ENCODE measurements around the gene GLIPR2.
"Not testable (repeated sequence)": the region's sequence is repeated elsewhere in the genome, so short reads cannot be mapped to it uniquely, and the experiment has no call there.

The GLIPR2 gene

DNA sequence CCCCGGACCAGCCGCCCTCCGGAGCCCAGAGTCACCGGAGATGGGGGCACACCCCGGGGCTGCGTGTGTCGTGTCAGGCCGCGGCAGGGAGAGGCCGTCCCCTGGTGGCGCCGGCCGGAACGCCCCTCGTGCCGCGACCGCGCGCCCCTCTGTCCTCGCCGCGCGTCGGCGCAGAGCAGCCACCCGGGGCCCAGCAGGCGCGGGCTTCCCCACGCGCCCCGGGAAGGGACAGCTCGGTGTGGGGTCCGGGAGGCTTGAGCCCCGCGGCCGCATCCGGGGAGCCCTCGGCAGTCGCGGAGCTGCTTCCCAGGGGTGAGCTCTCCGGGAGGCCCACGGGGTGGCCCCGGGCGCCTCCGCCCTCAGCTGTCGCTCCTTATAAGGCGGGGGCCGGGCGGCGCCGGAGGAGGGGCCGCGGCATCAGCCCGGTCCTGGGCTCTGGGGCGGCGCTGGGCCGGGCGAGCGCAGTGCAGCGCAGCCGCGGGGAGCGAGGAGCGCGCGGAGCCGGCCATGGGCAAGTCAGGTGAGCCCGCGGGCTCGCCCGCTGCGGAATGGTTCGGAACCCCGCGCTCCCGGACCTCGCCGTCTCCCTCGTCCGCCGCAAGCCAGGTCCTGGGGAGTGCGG lies at the start of gene GLIPR2:
GLIPR2 (plus strand) TSS at position 462 of the 622 bp plus-strand sequence; CDS start at position 508, 46 bp downstream.
- FAIRE-seq (peak; percentile 76), DNase-seq (ENCODE audit: extremely low spot score, insufficient read length, low read depth) (peak; percentile 78)

GRCh38 chr9:36087054-36087453 lies 49.5 kb upstream of the GLIPR2 start:
- FAIRE-seq; DNase-seq (ENCODE audit: extremely low spot score, insufficient read length, low read depth): not testable (repeated sequence)

- DNase-seq (ENCODE audit: extremely low spot score, insufficient read length, low read depth) (no peak), FAIRE-seq (no peak)
These were observed 48.5 kb upstream of the GLIPR2 start for GRCh38 chr9:36088020-36088419.

DNA sequence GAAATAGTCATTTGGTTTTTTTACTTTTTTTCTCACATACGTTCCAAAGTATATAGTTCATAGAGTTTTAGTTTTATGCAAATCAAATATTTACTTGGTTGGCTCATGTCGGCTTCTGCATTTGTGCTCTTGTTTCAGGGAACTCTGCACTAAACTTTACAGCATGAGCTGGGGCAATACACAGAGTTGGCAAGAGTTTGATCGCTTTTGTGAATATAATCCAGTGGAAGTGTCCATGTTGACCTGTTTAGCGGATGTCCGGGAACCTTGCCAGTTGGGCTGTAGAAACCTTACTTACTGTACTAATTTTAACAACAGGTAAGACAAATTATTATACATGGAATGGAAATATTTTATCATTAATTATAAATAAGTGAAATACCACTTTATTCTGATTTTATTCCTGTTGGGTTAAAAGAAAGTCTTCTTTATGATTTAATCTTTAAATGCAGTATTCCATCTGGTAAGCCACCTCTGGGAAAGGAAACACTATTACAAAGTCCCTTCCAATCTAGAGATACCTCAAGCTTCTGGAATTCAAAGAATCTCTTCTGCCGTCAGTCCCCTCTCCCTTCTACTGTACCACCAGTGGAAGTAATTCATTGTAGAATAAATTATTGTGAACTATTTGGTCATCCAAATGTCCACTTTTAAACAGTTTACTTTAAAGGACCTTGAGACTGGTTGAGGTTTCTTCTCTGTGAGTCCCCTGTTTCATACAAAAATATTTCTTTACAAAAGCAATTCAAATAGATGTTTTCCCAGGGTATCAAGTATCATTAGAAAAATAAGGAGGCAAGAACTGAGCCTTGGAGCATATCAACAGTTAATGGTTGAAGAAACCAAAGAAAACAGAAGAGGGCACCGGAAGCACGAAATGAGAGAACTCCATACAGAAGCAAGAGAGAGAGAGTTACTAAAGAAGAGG lies 45.2 kb upstream of the GLIPR2 start:
- DNase-seq (ENCODE audit: extremely low spot score, insufficient read length, low read depth) (no peak), FAIRE-seq (no peak)

DNA sequence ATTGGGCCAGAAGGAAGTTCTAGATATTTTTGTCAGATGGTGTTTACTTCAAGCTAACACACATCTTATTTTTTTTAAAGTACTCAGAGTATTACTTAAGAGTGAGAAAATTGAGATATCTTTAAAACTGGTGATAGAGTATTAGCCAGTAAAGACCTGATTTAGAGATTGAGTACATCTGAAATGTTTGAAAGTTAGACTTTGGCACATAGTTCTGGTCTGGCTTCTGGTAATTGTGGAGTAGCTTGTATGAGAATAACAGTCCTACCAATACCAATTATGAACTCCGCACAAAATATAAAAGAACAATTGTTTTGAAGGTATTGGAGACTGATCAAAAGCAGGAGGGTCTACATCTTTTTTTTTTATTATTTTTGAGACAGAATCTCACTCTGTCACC lies 44.5 kb upstream of the GLIPR2 start:
- DNase-seq (ENCODE audit: extremely low spot score, insufficient read length, low read depth) (no peak), FAIRE-seq (peak; percentile 15)

- DNase-seq (ENCODE audit: extremely low spot score, insufficient read length, low read depth) (peak; percentile 22), FAIRE-seq (peak; percentile 93)
These were observed 43.9 kb upstream of the GLIPR2 start for GRCh38 chr9:36092509-36093215.

- DNase-seq (ENCODE audit: extremely low spot score, insufficient read length, low read depth) (no peak), FAIRE-seq (no peak)
These were observed 43.1 kb upstream of the GLIPR2 start for GRCh38 chr9:36093384-36093783.

GRCh38 chr9:36099718-36100117 lies 36.8 kb upstream of the GLIPR2 start:
- FAIRE-seq (no peak), DNase-seq (ENCODE audit: extremely low spot score, insufficient read length, low read depth) (no peak)

DNA sequence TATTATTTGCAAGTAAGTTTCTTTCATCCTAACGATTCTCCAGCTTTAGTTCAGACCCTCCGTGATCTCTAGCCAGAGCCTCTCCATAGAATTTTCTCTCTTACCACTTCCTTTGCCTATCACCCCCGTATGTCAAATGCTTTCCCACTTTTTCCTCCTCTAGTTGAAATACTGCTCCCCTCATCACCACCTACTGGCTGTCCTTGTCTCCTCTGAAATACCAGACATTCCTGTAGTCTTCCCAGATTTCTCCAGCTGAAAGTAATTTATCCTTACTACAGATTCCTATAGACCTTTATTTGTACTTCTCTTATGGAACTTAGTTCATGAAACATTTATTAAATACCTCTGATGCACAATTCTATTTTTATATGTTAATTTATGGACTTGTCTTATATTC lies 36.0 kb upstream of the GLIPR2 start:
- no peak for FAIRE-seq

GRCh38 chr9:36101916-36102741 lies 34.4 kb upstream of the GLIPR2 start:
- DNase-seq (ENCODE audit: extremely low spot score, insufficient read length, low read depth): no peak
- FAIRE-seq: no peak

More for the DNA sequence above, 36.0 kb upstream of the GLIPR2 start:
- DNase-seq (ENCODE audit: extremely low spot score, insufficient read length, low read depth): no peak

DNA sequence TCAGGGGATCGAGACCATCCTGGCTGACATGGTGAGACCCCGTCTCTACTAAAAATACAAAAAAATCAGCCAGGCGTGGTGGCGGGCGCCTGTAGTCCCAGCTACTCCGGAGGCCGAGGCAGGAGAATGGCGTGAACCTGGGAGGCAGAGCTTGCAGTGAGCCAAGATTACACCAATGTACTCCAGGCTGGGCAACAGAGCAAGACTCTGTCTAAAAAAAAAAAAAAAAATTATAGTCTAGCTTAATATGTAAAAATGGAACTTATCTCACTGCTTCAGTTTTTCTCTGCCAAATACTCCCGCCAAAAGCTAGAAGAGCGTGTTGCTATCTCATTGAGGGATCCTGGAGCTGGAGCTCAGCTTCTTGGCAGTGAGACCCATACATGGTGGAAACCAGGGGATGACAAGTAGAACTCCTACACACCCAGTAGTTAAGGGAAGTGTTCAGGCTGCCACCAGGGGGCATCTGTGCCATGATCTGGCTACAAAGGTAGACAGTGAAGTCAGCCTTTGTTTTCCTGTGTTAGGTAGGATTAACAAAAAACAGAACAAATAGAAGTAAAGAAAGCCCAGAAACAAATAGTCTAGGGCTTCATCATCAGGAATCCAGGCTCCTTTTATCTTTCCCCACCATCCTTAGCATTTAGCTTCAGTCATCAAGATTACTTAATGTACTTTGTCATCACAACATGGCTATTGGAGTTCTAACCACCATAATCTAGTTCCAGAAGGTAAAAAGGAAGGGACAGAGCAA lies 33.6 kb upstream of the GLIPR2 start:
- DNase-seq (ENCODE audit: extremely low spot score, insufficient read length, low read depth) (peak; percentile 67), FAIRE-seq (peak; percentile 93)

DNA sequence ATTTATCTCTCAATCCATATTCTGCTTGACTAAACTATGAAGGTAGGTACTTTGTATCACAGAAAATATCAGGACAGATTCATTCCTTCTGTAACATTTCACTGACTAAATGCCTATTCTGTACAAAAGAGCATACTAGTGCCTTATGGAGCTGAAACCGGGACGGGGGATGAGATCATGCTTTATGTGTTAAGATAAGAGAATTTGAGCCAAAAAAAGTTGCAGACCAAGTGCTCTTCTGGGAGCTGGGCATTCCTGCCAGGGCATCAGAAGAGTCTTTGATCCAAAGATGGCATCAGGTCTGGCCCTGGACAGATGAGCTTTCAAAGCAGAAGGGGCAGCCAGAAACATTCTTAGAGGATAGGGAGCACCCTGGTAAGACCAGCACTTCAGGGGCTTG lies 27.5 kb upstream of the GLIPR2 start:
- no peak for FAIRE-seq
- DNase-seq (ENCODE audit: extremely low spot score, insufficient read length, low read depth): no peak

DNA sequence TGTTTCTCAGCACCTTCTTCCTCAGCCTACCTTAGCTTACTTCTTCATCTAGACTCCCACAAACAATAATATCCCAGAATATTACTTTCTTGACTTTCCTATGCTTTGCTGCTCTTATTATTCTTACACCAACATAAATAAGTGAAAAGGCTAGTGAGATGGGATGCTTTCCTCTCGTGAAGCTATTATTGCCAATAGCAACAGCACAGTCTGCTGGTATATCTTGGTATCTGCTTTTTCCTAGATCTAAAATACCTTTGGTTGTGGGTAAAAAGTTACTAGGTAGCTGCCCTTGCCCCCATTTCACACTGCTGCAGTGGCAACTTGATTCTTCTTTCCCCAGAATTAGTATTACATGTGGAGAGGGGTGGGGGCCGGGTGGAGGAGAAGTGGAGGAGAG lies 26.1 kb upstream of the GLIPR2 start:
- FAIRE-seq: no peak
- DNase-seq (ENCODE audit: extremely low spot score, insufficient read length, low read depth): no peak

DNA sequence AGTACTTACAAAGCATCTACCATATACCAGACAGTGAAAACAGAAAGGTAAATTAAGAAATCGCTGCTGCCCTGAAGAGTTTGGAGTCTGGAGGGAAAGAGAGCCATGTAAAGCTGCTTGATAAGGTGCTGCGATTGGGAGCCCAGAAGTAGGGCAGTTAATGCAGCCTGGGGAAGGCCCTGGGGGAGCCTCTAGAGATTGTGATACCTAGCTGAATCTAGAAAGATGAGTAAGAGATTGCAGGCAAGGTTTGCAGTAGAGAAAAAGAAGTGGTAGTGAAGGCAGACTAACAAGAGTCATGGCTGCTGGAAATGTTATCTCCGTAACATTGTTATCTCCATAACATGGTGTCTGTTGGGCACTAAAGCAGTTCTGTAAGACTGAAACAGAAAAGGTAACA lies 24.0 kb upstream of the GLIPR2 start:
- DNase-seq (ENCODE audit: extremely low spot score, insufficient read length, low read depth) (no peak), FAIRE-seq (no peak)

GRCh38 chr9:36113999-36114398 lies 22.5 kb upstream of the GLIPR2 start:
- no peak for DNase-seq (ENCODE audit: extremely low spot score, insufficient read length, low read depth)
- FAIRE-seq: no peak

DNA sequence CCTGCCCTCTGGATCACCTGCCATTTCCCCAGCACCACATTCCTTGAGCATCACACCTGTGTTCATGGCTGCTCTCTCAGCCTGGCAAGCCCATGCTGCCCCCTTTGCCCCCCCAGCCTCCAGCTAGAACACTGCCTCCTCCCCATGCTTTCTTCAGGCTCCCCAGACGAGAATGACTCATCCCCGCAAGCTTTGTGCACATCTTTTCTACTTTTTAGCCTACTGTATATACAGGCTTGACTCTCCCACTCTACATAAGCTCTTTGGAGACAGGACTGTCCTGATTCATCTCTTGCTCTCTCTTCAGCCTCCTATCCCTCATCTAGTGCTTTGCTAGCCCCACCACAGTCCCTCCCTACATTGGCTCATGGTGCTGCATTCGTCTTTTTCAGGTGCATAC lies 19.9 kb upstream of the GLIPR2 start:
- no peak for DNase-seq (ENCODE audit: extremely low spot score, insufficient read length, low read depth)

GRCh38 chr9:36118201-36118600 lies 18.3 kb upstream of the GLIPR2 start:
- FAIRE-seq (no peak), DNase-seq (ENCODE audit: extremely low spot score, insufficient read length, low read depth) (no peak)

More for the DNA sequence above, 19.9 kb upstream of the GLIPR2 start:
- no peak for FAIRE-seq

- DNase-seq (ENCODE audit: extremely low spot score, insufficient read length, low read depth): no peak
These were observed 17.8 kb upstream of the GLIPR2 start for GRCh38 chr9:36118706-36119105.

DNA sequence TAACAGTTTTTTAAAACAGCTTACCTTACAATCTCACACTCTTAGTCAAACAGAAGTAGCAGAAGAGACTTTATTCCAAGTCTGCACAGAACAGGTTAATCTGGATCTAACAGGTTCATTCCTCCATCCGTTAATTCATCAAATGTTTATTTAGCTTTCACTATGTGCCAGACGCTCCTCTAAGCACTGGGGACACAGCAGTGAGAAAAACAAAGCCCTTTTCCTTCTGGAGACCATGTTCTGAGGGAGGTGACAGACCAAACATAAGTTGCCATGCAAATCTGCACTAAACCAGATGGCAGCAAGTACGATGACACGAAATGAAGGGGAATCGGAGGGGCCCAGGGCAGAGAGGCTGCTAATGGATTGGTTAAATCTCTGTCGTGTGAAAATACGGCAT lies 17.1 kb upstream of the GLIPR2 start:
- DNase-seq (ENCODE audit: extremely low spot score, insufficient read length, low read depth): no peak
- FAIRE-seq: no peak

More at GRCh38 chr9:36118706-36119105, 17.8 kb upstream of the GLIPR2 start:
- FAIRE-seq: no peak

Data from GM18507 (cell line).